Stimulated activated CD4-positive, alpha-beta T cell treated with anti-CD3 and anti-CD28 coated beads, Interleukin-4, amount 100 ng/mL, for 4 hours (primary cell): ENCODE measurements around the gene UBE2H.
"Not testable (repeated sequence)": the region's sequence is repeated elsewhere in the genome, so short reads cannot be mapped to it uniquely, and the experiment has no call there.

ENCODE experiments used
- DNase-seq, 2 experiments: peaks; one replicate each; pipeline ENCODE4 v3.0.0-alpha.2; 2020

Gene UBE2H

DNA sequence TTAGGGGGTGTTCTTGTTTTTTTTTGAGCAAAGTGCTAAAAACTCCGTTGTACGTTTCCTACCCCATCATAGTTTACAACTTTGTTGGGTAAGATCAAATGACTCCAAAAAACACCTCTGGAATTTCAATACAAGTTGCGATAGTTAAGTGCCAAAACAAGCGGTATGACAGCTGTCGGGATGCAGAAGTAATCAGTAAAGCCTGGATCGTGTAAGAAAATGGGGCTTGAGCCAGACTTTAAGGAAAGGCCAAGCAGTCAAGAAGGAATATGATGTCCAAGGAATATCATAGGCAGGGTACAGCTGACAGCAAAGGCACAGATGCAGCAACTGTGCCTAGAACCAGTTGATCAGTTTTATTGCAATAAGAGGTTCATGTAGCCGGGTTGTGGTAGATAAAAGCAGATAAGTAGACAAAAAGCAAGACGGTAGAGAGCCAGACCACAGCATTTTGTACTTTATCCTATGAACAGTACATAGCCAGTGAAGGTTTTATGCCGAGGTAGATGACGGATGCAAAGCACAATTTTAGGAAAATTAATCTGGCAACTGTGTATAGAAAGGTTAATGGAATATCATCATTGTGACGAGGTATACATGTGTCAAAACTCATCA is 45.5 kb downstream of the UBE2H start:
- DNase-seq, result no peak

DNA sequence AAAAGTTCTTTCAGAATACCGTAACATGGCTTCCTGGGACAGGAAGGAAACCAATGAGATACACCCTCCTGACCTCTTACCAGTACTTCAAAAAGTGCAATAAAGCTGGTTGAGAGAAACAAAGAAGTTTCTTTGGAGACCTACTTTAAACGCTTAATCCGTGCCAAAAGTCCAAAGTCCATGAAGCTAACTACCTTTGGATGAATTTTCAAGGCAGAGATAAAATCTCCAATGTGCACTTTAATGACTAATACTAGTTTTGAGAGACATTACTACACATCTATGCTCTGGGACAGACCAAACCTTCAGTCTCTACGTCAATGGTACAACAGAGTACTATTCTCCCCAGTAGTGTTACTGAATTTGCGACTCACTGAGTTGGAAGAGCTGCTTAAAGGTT is 46.1 kb downstream of the UBE2H start:
- no peak for DNase-seq

DNA sequence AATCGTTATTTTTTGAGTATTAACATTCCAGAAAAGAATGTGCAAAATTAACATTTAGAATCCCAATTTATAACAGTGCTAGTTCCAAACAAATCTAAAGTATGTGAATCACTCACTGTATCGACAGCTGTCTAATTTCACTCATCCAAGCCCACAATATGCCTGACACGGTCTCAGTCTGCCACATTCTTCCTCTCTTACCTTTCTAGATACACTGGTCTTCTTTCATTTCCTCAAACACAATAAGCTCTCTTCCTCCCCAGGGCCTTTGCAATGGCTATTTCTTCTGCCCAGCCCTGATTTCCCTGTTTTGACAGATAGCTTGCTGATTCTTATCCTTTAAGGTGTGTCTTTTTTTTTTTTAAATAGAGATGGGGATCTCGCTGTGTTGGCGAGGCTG is 48.8 kb downstream of the UBE2H start:
- DNase-seq, result no peak

DNA sequence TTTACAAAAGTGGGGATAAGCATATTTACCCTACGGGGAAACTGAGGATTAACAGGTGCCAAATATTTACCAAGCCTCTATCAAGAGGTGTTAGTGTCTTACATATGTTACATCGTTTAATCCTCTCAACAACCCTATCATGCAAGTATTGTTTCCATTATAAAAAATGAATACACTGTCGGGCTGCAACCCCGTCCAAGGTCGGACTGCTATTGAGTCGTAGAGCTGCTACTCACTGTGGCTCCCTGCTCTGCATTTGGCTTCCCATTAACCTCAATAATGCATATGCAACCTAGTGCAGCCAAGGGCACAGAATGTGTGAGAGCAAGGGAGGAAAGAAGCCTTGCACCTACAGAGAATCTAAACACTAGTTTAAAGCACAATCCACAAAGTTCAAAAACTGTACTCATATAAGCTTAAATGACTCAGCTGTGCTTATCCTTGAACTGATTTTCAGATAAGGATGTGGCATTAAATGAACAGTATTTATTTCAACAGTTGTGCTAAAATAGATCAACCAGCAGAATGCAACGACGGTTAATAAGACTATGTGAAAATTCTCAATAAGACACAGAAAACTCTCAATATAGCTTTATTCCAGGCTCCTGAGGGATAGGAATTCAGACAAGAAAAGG is 49.9 kb downstream of the UBE2H start:
- DNase-seq, result no peak

DNA sequence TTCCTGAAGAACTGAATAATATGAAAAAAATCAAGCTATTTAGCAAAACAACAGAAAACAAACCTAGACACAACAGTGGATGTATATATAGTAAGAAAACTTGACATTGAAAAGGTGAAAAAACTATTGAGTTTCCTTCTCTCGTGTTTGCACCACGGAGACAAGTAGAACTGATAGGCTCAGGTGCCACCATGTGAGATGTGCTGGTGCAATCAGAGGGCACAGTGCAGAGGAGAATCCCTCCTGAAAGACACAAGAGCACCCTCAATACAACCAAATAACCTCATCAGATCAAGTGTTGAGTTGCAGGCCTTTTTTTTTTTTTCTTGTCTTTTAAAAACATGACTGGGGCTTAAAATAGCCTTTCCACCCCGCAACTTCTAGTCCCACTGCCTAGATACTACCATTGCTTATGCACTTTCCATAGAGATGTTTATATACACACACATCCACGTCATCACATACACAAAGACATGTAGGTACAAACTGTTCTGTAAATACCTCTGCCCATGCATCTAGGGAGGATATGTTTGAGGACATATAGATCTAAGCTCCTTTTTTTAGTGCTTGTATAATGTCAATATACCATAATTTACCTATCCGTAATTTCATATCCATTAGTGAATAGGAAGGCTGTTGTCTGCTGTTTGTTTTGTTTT is 54.1 kb downstream of the UBE2H start:
- no peak for DNase-seq

DNA sequence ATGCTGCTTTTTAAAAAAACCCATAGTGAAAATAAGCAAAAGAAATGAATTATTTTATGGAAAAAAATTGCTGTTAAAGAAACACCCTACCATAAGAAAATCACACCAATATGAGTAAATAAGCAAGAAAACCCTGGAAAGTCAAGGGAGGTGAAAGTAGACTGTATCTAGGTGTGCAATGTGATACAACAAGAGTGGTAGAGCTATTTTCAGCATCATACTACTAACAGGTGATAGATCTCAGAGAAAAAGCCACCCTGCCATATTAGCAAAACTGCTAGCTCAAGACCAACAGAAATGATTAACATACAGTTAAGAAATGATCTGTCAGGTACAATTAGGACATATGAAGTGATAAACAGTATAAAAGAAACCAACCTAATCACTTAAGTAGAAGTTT is 54.8 kb downstream of the UBE2H start:
- no peak for DNase-seq

DNA sequence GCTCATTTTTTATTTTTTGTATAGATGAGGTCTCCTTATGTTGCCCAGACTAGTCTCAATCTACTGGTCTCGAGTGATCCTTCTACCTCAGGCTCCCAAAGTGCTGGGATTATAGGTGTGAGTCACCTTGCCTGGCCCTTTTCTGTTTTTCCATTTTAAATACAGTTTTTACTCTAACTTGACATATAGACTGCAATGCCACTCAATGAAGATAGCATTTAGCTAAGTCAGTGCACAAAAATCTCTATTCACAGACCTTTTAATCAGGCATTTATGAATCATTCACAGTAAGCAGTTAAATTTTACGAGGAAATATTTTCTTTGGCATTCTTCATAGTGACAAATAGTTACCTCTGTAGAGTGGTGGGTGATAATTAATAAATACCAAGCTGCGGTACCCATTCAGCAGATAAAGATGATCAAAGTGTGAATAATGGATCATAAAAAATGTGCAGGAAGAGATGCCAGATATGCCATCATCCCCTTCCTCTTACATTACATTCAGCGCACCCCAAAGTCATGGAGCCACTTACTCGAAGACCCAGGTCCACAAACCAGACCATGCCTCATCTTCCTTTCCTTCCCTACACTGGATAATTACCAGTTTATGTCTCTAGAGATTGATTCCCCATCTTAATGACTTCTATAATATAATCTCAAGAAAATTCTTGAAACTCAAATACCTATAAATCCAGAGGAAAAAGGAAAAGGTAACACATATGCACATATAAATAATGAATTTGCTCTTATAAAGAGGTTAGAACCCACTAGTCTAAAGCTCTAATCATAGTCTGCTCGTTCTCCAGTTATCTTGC is 56.0 kb downstream of the UBE2H start:
- DNase-seq, result no peak

DNA sequence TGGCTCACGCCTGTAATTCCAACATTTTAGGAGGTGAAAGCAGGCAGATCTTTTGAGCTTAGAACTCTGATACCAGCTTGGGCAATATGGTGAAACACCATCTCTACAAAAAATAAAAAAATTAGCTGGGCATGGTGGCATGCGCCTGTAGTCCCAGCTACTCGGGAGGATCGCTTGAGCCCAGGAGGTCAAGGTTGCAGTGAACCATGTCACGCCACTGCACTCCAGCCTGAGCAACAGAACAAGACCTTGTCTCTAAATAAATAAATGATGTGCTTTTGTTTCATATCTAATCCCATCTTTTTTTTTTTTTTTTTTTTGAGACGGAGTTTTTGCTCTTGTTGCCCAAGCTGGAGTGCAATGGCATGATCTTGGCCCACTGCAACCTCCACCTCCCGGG is 58.6 kb downstream of the UBE2H start:
- not testable (repeated sequence) for DNase-seq

DNA sequence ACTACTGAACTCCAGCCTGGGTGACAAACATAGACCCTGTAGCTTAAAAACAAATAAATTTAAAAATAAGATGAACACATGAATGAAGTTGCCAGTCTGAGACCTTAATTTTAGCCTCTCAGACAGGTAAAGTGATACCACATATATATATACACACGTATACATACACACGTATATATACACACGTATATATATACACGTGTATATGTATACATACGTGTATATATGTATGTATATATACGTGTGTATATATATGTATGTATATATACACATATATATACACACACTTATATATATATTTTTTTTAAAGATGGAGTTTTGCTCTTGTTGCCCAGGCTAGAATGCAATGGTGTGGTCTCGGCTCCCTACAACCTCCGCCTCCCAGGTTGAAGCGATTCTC is 62.7 kb downstream of the UBE2H start:
- no peak for DNase-seq

DNA sequence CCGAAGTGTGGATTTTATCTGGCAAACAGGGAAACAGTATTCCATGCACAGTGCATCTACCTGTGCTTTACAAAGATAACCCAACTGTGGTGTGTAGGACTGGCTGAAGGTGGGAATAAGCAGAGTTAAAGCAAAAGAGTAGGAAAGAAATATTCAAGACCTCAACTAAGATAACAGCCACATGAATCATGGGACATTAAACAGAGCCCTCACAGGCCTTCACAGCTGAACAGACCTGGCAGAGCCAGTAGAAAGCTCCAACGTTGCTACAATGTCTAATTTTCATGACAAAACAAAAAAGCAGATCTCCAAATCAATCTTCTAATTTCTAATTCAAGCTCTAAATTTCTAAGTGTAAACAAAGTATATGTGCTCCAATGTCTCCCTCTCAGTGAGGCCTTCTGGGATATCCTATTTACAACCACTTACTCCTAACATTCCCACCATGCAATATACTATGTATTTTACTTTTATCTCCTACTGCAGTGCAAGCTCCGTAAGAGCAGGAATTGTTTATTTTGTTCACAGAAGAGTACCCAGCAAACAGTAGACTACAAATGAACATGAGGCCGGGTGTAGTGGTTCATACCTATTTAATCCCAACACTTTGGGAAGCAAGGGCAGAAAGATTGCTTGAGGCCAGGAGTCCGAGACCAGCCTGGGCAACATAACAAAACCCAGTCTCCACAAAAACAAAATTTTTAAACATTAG is 63.5 kb downstream of the UBE2H start:
- DNase-seq, result no peak

DNA sequence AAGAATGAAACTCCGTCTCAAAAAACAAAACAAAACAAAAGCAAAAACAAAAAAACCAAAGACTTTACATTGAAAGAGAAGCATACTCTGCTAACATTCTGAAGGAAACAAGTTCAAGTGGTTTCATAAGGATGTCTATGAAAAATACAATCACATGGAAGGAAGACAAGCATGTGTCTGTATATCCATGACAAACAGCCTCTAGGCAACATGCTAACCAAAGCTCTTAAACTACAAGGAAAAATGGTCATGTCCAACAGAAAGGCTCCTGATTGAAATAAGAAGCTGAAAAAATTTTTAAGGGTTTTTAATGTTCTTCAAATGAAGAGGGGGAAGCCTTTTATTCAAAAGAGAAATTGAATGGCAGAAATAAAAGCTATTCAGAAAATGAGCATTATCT is 64.9 kb downstream of the UBE2H start:
- no peak for DNase-seq

DNA sequence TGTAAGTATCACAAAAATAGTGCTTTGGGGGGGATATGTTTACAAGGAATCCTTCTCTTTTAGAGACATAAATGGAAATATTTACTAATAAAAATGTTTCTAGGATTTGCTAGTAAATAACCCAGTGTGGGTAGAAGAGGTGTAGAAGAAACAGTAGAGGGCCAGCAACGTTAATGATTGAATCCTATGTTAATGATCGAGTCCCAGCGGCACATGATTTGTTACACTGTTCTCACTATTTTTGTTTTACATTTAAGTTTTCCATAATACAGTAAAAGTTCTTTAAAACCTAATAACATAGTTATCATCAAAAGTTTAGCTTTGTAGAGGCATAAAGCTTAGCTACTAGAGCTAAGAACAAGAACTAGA is 66.0 kb downstream of the UBE2H start:
- no peak for DNase-seq

DNA sequence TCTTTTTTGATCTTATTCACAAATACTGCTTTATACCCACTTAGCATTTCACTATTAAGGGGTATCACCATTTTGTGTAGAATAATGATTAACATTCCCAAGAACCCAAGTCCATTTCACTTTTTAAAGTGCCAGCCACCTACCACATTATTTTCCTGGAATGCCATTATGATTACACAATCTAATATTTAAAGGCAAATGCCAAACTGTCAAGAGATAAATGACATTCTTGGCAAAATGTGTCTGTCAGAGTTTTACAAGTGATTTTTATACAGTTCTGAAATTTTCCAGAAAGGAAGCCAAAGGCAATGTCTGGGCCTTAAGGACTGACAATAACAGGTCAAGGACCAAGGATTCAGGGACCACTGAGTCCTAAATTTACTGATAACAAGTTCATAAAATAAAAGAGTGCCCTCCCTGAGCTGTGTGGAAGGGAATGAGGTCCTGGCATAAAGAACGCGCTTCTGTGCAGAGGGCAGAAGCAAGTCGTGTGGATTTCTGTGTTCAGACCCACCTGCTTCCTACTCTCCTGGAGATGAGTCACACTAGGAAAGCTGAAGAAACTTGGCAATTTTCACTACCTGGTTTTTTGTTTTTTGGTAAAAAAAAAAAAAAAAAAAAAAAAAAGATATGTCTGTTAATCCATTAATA is 66.5 kb downstream of the UBE2H start:
- DNase-seq, result no peak

DNA sequence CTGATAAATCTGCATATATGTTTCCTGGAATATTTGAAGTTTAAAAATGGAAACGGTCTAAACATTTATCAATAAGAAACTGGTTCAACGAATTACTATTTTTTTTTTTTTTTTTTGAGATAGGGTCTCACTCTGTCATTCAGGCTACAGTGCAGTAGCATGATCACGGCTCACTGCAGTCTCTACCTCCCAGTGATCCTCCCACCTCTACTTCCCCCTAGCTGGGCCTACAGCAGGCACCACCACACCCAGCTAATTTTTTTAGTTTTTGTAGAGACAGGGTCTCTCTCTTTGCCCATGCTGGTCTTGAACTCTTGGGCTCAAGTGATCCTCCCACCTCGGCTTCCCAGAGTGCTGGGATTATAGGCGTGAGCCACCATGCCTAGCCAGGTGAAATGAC is 68.3 kb downstream of the UBE2H start:
- DNase-seq, result no peak

DNA sequence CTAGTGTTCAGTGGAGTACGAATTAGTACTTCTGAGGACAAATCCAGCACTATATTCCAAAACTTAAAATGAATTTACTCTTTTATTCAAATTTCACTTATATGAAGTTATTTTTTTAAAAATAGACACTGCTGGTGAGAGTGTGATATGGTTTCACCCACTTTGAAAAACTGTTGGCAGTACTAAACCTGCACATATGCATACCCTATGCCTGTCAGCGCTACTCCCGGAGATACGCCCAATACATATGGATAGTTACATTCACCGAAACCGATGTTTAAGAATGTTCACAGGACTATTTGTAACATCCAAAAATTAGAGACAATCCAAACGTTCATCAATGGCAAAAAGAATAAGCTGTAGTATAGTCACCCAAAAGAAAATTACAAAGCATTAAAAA is 69.6 kb downstream of the UBE2H start:
- DNase-seq, result no peak

DNA sequence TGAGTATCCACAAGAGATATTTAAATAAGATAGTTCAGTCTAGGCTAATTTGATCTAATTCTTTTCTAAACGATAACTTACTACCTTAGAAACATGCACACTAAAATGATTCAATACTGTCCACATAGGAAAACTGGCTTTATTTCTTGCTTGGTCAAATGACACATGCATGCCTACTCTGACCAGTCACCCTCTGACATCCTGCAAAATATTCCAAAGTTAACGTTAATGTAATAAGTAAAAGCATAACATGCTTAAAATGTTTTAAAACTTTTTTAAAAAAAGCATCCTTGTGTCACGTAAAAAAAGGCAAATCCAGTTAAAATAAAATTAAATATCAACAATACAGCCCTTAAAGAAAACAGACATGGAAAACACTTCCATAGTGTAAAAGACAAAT is 70.2 kb downstream of the UBE2H start:
- no peak for DNase-seq

DNA sequence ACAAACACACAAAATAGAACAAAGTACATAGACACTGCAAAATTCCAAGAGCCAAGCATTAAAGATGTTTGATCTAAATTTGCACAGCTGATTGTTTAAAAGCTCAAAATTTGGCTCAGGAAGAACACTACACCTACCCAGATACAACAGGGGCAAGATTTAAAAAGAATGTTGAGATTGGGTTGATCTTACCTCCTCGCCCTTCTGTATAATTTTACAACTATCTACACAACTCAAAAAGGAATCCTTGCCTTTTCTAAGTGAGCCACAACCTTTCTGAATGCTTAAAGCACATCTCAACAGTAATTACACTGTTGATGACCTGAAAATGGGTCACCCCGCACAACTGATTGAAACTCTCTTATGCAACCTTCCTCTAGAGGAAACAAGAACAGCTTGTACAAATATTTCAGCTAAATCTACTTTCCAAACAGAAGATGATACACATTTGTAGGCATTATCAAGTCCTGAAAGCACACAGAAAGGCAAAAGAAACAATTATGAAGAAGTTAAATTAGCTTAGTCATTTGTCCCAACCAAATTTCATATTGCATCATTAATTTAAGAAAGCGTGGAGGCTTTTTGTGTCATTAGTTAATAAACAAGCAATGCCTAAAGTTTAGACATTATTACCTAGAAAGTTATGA is 75.5 kb downstream of the UBE2H start:
- DNase-seq, result no peak

DNA sequence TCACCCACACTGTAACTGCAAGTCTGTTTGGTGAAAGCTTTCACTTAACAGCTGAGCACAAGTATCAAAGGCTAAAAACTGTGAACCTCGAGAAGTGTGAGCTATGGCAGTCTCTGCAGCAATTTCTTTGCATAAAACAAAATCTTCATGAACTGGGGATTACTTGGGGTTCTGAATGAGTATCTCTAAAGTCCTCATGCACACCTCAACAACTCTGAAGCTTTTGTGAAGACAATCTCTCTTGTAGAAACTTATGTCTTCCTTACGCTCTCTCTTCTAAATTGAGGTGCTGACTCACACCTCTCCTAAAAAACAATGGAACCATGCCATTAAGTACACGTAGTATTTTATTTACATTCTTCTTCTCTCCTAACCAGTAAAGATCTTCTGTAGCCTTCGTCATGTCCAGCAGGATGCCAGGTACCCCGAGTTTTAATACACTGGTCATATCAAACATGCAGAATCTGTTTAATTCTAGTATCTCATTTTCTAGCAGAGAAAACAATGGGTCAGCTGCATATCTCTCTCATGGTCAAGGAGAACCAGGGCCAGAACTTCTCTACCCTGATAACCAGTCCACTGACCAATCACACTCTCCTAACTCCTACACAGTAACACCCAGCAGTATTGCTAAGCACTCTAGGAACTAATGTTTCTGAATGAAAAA is 76.9 kb downstream of the UBE2H start:
- DNase-seq, result no peak

DNA sequence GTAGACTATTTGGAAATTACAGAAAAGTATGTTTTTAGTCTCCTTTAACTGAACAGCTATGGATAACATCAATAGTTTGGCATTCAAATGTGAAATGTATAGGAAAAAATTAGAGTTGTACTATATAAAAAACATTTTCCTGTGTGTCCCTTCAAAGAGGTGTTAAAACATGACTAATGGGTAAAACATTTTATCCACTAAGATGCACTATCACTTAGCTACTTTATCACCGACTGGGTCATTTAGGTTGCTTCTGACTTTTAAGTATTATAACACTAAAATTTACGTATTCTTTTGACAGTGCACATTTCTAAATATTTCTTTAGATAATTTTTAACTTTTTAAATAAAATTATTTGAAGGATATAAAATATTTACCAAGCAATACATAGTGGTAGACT is 77.6 kb downstream of the UBE2H start:
- DNase-seq, result no peak

DNA sequence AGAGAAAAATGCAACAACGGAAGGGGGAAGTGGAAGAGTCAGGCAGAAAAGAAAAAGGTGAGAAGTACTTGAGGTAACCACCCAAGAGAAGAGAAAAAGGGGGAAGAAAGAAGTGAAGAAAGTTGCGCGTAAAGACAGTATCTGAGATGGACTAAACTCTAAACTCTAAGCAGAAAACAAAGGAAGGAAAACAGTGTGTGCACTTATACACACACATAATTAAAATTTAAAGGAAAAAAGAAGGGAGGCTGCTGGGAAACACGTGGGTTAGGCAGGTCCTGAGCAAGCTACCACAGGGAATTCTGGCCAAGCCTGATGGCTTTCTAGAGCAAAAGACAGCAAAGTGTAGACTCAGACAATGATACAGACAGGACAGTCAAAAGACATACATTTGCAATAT is 78.0 kb downstream of the UBE2H start:
- DNase-seq, result no peak

DNA sequence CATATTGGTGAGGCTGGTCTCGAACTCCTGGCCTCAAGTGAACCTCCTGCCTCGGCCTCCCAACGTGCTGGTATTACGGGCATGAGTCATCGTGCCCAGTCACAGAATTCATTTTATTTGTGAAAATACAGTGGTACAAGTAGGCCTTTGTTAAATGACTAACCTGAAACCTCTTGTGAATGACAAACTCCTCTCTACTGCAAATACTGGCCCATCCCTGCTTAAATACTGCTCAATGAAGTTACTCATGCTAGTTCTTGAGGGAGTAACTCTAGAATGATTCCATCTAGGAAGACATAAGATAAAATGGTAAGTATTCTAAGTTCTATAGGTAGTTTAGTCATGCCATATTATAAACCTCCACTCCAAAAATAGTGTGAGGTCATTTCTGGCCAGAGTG is 80.7 kb downstream of the UBE2H start:
- DNase-seq, result no peak

DNA sequence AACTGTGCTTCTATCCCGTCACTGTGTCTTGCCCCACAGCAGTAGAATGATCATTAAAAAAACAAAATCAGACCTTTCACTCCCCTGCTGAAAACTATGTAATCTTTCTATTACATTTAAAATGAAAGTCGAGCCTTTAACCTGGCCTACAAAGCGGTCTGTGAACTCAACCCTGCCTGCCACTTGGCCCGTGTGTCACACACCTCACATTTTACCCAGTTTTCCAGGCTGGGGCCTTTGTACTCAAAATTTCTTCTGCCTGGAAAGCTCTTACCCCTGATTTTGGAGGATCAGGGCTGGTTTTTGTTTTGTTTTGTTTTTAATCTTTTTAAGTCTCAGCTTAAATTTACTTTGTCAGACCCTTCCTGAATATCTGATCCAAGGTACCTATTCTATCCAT is 82.1 kb downstream of the UBE2H start:
- no peak for DNase-seq
